Gastroesophageal sphincter (tissue), 4 donors: Measurements from ENCODE around the gene LETMD1. TPM values are rescaled to one million over a fixed set of nuclear protein-coding genes. Genes with fewer than 3 reads are reported as not detected.
A peak's percentile ranks its signal among the peaks of the same experiment; 100 is the strongest.

Source experiments
- ATAC-seq: fragments of 150-250 bp; one replicate; pipeline ENCODE4 v1.9.1; 2016; ENCODE audit warnings: mild to moderate bottlenecking, moderate library complexity
- H3K27ac ChIP-seq, 4 donors: fragments of 200-600 bp; sonication (generic) in 3 of 4; 1 replicate in 3 of 4; 2 replicates in 1 of 4; pipeline ENCODE4 v1.5.1; 2016 to 2019
- H3K27me3 ChIP-seq: fragments of 200-600 bp; sonication (generic); one replicate; pipeline ENCODE4 v1.5.1; 2019
- H3K36me3 ChIP-seq, 2 donors: fragments of 200-600 bp; sonication (generic); one replicate each; pipeline ENCODE4 v1.5.1; 2019; ENCODE audit warnings: control low read depth in 1 of 2
- H3K4me1 ChIP-seq, 3 donors: fragments of 200-600 bp; sonication (generic); 1 replicate in 2 of 3; 2 replicates in 1 of 3; pipeline ENCODE4 v1.5.1; 2016 to 2019; ENCODE audit warnings: control low read depth in 2 of 3
- H3K4me3 ChIP-seq, 2 donors: fragments of 200-600 bp; sonication (generic); one replicate each; pipeline ENCODE4 v1.5.1; 2019; ENCODE audit warnings: mild to moderate bottlenecking in 1 of 2, moderate library complexity in 1 of 2
- H3K9me3 ChIP-seq, 3 donors: fragments of 200-600 bp; sonication (generic); one replicate each; pipeline ENCODE4 v1.5.1; 2017 to 2019; ENCODE audit warnings: control low read depth in 2 of 3
- EP300 ChIP-seq: sonication (generic); formaldehyde crosslinking; IDR thresholded peaks from one replicate; pipeline ENCODE4 v1.6.1; 2017; ENCODE audit warnings: antibody characterized with exemption, mild to moderate bottlenecking
- POLR2A ChIP-seq, 2 donors: fragments of 450-650 bp; IDR thresholded peaks; one replicate each; pipeline ENCODE4 v1.6.1; 2017; ENCODE audit warnings: antibody characterized with exemption in 2 of 2, mild to moderate bottlenecking in 2 of 2, moderate library complexity in 1 of 2
- POLR2AphosphoS5 ChIP-seq: sonication (generic); formaldehyde crosslinking; IDR thresholded peaks from one replicate; pipeline ENCODE4 v1.6.1; 2017; ENCODE audit warnings: antibody characterized with exemption
- WGBS, 2 donors: methylation state at CpG; one replicate each; pipeline ENCODE4 v1.1.5; 2018; ENCODE audit warnings: low coverage in 1 of 2; 5-methylcytosine and 5-hydroxymethylcytosine counted together
- total RNA-seq, 4 donors: library from RNA; depleted of rRNA; stranded (reverse); fragments of >200 nt; gene quantifications; one replicate each; pipeline ENCODE4 v1.1.0, GENCODE V29; 2016
- TF ChIP-seq, protein P1 (sequence below), 4 experiments: fragments of 200-600 bp in 2 of 4; fragments of 450-650 bp in 2 of 4; sonication (generic) in 1 of 4; IDR thresholded peaks; one replicate each; pipeline ENCODE4 v1.5.1; 2017 to 2019; ENCODE audit warnings: antibody characterized with exemption in 4 of 4, mild to moderate bottlenecking in 2 of 4, moderate library complexity in 2 of 4

Gene LETMD1
- total RNA-seq, 4 donors from 2014 or later: 30.2 to 49.7 (median 42.6) TPM

DNA sequence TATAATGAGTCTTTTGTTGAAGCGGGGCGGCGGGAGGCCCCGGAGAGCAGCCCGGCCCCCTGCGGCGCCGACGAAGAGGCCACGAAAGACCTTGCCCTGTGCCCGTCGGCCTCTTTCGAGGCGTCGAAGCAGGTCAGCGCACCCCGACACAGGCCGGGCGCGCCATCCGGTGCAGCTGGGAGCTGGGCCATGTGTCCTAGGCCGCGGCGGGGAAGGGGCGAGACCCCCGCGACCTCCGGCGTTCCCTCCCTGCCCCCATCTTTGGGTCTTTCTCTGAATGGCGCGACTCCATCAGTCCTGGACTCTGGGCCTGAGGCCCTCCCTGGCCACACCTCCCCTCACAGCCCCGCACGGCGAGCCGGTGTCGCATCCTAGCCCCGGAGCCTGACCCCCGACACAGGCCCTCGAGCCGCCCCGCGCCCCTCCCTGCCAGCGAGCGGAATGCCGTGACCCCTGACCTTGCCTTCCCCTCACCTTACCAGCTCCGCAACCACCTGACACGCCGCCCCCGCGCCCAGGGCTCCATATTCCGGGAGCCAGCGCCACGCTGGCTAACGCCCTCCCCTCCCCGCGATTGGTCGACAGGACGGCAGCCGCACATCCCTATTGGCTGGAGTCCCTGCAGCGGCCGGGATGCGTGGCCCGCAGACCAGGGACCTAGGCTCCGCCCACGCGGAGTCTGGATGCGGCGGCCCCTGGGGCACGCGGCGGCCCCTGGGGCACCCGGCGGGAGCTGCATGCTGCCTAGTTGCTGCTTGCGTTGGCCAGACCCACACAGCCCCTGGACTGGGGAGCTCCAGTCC, 22.1 kb upstream of the LETMD1 start, which contains the start of gene SLC11A2:
Gene SLC11A2, minus strand, starts transcription at position 549 of the 803 bp plus-strand sequence. CDS start 15,656 bp downstream, outside the sequence.
- Histone ChIP-seq H3K36me3 (no peaks in the 10 kb centered on the region), H3K27ac (peak within 1 kb of the TSS; percentile 87 to 97 (median 94)), H3K27me3 (no peaks in the 10 kb centered on the region), H3K4me1 (peaks cover 0 to 51% (median 5%) of the 10 kb centered on the region in 3 donors), H3K9me3 (no peaks in the 10 kb centered on the region), H3K4me3 (peak within 1 kb of the TSS; percentile 81 to 94)
- ATAC-seq: peak; percentile 98
- no CpG with 5 or more reads among the region's 74 CpGs for WGBS, 2 donors
- TF ChIP-seq EP300 (no peak), POLR2AphosphoS5 (peak; percentile 74), POLR2A (IDR thresholded peaks at IDR 0.05) (peak; percentile 28 to 38)
- TF ChIP-seq, protein P1, sequence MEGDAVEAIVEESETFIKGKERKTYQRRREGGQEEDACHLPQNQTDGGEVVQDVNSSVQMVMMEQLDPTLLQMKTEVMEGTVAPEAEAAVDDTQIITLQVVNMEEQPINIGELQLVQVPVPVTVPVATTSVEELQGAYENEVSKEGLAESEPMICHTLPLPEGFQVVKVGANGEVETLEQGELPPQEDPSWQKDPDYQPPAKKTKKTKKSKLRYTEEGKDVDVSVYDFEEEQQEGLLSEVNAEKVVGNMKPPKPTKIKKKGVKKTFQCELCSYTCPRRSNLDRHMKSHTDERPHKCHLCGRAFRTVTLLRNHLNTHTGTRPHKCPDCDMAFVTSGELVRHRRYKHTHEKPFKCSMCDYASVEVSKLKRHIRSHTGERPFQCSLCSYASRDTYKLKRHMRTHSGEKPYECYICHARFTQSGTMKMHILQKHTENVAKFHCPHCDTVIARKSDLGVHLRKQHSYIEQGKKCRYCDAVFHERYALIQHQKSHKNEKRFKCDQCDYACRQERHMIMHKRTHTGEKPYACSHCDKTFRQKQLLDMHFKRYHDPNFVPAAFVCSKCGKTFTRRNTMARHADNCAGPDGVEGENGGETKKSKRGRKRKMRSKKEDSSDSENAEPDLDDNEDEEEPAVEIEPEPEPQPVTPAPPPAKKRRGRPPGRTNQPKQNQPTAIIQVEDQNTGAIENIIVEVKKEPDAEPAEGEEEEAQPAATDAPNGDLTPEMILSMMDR (IDR thresholded peaks at IDR 0.05): peak in 3 of 4 experiments; percentile 5 to 40 (median 25)

DNA sequence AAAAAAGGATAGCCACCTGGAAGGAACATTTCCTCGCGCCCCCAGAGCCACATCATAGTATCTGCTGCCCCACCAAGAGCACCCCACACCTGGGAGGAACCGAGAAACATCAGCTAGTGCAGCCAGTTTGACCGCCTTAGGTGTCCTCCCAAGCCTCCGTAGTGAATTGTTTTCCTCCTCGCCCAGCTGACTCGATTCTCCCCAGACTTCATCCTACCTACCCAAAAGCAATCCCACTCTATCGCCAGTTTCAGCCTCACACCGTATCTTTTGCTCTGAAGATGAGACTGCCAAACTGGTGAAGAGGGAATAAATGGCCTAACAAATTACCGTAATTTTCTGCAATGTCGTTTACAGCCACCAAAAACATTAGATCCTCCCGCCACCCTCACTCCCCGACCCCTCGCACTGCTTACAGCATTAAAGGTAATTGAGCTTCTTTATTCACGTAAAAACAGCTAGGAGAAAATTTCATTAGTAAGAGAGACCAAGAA, 20.7 kb upstream of the LETMD1 start:
- WGBS, 2 donors: 86 to 89% methylated on average over 11 to 13 of the region's 15 CpGs
- no peak overlapping the region for H3K4me3 ChIP-seq
- TF ChIP-seq, protein P1 (IDR thresholded peaks at IDR 0.05): no peak
- TF ChIP-seq POLR2A (IDR thresholded peaks at IDR 0.05) (no peak), POLR2AphosphoS5 (no peak), EP300 (no peak)
- no peak overlapping the region for H3K27ac ChIP-seq
- ATAC-seq: no peak
- H3K9me3 ChIP-seq: no peaks in the 10 kb centered on the region
- H3K27me3 ChIP-seq: no peaks in the 10 kb centered on the region
- no peaks in the 10 kb centered on the region for H3K36me3 ChIP-seq
- H3K4me1 ChIP-seq: peaks cover 0 to 39% (median 5%) of the 10 kb centered on the region in 3 donors

DNA sequence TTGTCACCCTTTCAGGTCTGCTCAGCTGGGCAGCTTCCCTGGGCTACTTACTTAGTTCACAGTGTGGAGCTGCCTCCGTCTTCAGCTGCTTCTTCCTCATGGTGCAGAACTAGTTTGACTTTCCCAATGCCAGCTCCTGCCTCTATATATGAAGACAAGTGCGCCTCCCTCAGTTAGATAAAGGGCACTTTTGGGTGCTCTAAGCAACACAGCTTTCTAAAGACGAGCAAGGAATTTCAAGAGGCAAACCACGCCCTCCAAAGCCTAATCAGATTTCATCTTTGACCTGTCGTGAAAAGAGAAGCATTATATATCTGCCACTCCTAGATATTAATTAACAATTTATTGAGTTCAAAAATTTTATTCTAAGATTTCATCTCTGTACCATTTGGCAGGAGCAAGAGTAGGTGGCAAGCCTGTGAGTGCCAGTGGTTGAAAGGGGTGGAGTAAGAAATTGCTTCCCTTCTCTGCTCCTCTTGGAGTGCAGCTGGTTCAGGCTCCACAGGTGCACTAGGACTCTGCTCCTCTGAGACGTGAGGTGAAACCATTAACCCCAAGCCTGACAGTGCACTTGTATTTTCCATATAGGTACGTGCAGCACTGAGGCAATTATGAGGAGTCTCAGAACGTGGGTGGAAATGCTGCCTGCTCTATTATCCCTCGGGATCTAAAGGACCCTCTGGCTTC, 19.9 kb upstream of the LETMD1 start:
- Histone ChIP-seq H3K36me3 (no peaks in the 10 kb centered on the region), H3K27me3 (no peaks in the 10 kb centered on the region), H3K4me1 (peaks cover 0 to 30% (median 5%) of the 10 kb centered on the region in 3 donors), H3K27ac (no peak overlapping the region), H3K9me3 (no peaks in the 10 kb centered on the region), H3K4me3 (no peak overlapping the region)
- WGBS, 2 donors: 27 to 39% methylated on average over 4 to 7 of the region's 9 CpGs
- no peak for ATAC-seq
- TF ChIP-seq, protein P1 (IDR thresholded peaks at IDR 0.05): peak in 1 of 4 experiments; percentile 20
- TF ChIP-seq POLR2AphosphoS5: no peak

DNA sequence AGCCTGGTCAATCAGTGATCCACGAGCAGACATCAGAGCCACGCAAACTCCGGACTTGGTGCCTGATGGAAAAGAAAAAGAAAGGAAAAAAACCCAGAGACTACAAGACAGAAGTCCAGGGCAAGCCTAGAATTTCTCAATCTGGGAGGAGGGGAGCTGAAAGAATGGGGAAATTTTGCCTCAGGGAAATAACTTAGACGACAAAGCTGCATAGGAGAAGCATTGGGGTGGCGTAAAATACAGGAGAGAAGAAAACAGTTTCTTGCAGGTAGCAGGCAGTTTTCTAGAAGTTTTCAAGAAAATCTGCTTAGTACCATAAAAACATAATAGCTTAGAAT, 19.3 kb upstream of the LETMD1 start:
- Histone ChIP-seq H3K27me3 (no peaks in the 10 kb centered on the region), H3K36me3 (no peaks in the 10 kb centered on the region), H3K4me3 (no peak overlapping the region), H3K27ac (no peak overlapping the region), H3K9me3 (no peaks in the 10 kb centered on the region), H3K4me1 (peaks cover 0 to 25% (median 5%) of the 10 kb centered on the region in 3 donors)
- TF ChIP-seq, protein P1 (IDR thresholded peaks at IDR 0.05): no peak
- TF ChIP-seq POLR2AphosphoS5 (no peak), POLR2A (IDR thresholded peaks at IDR 0.05) (no peak), EP300 (no peak)
- no peak for ATAC-seq
- WGBS, 2 donors: 54 to 65% methylated on average over 2 to 5 of the region's 5 CpGs
